Iris pigment epithelial cell (primary cell): ENCODE data around the gene HAP1.
A peak's percentile ranks its signal among the peaks of the same experiment; 100 is the strongest.
"Not testable (repeated sequence)": the region's sequence is repeated elsewhere in the genome, so short reads cannot be mapped to it uniquely, and the experiment has no call there.

Source experiments
- DNase-seq: peaks from one replicate; pipeline ENCODE4 v3.0.0-alpha.2; 2011; ENCODE audit warnings: low read depth

Gene HAP1

DNA sequence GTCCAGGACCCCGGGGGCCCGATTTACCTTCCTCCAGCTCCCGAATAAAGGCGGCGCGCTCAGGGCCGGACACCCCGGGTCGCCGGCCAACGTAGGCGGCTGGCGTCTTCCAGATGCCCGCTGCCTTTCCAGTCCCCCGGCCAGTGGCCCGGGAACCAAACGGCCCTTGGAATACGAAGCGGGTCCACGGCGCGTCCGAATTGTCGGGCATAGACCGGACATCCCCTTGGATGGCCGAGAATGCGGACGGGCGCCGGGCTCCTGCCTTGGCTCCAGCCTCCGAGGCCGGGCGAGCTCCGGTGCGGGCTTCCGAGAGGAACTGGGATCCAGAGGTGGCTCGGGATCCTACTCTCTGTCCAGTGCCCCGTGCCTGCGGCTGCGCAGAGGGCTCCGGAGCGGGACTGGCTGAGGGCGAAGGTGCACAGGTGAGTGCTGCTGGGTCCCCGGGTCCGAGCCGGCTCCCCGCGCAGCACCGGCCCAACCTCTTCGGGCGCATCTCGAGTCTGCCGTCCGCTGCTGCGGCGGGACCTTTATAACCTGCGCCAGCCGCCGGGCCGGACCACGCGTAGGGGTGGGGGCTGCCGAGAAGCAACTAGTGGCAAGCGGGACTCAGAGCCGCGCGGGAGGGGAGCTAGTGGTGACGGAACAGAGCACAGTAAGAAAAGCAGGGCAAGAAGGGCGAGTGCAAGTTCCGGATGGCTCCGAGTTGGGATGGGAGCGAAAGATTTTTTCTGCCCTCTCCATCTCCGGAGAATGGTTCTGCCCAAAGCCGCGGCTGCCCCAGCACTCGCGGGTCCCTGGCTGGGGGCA is at the start of gene HAP1:
HAP1 (minus strand) TSS at position 505 of the 810 bp plus-strand sequence; CDS start at position 496, 9 bp downstream.
- peak; percentile 23 for DNase-seq

DNA sequence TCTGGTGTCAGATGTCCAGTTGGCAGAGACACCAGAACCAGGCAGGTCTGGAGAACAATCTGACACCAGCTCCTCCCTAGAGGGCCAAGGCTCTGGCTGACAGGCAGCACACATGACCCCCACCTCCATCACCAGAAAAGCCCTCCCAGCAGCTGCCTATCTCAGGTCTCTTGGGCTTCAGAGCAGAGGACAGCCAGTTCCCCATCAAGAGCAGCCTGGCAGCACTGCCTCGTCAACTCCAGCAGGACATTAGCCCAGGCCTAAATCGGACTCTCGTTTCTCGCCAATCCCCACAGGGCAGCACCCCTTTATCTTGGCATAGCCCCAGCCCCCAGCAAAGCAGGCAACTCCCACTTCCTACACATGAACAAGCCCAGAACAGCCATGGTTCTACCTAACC is 47.7 kb upstream of the HAP1 start:
- no peak for DNase-seq

- peak; percentile 36 for DNase-seq
Observed at GRCh38 chr17:41781404-41782110, 47.1 kb upstream of the HAP1 start.

DNA sequence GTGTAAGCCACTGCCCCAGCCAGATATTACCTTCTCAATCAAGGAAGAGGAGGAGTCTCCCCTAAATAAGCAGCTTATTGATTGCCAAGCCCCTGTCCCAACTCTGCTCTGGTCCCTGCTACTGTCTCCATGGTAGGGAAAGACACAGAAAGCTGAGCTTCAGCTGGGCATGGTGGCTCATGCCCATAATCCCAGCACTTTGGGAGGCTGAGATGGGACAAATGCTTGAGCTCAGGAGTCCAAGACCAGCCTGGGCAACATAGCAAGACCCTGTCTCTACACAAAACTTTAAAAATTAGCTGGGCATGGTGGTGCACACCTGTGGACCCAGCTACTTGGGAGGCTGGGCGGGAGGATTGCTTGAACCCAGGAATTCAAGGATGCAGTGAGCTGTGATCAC is 45.5 kb upstream of the HAP1 start:
- no peak for DNase-seq

DNA sequence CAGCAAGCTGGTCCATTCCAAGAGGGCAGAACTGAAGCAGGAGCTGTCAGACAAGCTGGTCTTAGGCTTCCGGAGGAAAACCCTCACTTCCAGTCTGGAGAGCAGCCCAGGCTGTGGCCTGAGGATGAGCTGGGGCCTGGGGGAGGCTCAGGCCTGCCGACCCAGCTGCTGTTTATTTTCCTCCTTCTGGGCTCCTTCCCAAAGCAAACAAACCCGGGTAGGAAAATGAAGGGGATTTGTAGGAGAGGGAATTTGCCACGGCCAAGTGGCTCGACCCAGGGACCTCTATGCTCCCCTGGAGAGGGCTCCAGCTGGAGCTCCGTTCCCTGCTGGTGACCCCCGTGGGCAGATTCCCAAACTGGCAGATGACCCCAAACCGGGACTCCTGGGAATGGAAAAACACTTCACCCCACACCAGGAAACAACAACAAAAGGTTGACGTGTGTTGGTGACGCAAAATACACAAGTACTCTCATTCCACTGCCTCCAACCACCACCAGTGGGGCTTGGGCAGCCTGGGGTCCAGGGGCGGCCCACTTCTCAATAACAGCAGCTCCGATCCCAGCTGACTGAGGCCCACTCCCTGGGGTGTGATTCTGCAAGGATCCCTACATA is 43.2 kb upstream of the HAP1 start:
- DNase-seq = peak; percentile 94

DNA sequence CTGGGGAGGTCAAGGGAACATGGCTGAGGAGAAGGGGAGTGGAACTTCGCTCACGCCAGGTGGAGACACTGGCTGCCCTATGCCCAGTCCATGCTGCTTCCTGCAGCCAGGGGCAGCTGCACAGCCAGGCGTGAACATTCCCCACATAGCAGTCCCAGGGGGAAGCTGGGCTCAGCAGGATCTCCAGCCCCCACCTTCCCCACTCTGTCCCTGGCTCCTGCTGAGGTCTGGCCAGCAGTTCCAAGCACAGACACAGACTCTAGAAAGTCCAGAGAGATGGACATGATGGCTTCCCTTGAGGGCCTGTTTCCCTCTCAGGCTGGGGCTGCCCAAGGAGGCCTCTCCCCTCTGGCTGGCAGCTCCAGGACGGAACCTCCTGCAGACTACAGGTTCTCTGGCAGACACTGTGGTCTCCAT is 42.7 kb upstream of the HAP1 start:
- peak; percentile 41 for DNase-seq

- not testable (repeated sequence) for DNase-seq
Observed at GRCh38 chr17:41776262-41776900, 41.9 kb upstream of the HAP1 start.

DNA sequence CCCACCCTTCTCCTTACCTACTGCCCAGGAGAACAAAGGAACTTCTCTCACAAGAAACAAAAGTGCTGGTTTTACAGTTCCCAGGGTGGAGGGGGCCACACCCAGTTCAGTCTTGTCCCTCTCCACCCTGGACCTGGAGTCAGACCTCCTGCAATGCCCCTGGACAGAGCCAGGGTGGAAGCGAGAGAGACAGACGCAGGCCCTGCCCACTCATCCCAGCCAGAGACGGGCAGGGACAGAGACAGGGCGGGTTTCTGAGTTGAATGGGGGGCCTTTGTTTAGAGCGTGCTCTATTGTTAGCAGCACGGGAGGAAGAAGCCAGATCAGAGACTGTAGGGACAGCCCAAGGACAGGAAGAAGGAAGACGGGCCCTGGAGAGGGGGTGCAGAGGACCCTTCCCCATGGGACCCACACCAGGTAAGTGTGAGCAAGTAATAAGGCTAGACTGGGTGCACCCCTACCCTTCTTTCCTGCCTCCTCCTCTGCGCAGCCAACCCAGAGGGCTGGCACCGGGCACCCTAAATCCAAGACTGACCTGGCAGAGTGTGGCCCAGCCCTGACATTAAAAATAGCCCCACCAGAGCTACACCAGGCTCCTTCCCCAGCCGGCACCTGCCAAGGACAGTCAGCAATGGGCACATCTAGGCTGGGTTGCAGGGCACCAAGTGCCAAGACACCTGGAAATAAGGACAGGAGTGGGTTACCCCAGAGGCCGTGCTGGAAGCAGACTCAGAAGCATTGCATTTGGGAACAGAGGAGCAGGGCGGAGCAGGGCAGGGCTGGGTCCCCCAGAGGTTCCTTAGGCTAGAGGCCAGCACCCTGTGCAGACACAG is 41.2 kb upstream of the HAP1 start:
- DNase-seq = no peak

- no peak for DNase-seq
Observed at GRCh38 chr17:41773731-41774193, 39.3 kb upstream of the HAP1 start.

DNA sequence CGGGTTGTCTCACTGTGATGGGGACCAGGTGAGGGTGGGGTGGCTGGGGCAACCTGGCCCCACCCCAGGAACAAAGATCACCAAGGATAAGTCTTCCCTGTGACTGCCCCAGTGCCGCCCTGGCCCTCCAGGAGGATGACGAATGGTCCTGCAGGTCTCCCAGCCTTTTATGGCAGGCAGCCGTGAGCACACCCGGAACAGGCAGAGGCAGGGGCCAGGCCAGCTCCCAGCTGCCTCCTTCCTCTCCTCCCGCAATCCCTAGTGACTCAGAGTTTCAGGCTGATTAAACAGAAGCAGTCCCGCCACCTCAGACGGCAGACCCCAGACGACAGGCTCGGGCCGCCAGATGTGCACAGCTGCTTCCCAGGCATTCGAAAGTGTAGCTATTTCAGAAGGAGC is 38.7 kb upstream of the HAP1 start:
- DNase-seq = peak; percentile 88

DNA sequence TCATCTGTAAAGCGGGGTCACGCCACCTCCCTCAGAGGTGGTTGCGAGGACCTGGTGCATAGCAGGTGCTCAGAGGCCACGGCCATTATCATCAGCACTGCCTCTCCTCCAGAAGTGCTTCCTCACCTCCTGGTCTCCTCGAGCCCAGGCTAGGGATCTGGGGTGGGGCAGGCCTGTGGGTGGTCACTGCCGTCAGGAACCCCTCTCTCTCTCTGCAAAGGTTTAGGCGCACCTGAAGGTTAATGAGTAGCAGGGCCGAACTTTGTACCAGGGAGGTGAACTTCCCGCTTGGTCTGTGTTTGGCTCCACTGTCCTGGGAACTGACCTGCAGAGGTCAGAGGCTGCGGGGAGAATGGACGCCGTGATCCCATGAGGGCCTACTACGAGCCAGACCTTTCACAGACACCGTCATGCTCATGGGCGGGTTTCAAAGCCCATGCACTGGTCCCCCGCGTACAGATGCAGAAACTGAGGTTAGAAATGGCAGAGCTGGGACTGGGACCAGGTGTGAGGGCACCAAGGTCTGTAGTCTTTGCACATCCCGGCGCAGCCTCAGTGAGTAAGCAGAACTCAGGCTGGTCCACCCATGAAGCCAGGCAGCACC is 38.2 kb upstream of the HAP1 start:
- DNase-seq = no peak

GRCh38 chr17:41772218-41772585 is 37.8 kb upstream of the HAP1 start:
- DNase-seq = no peak

GRCh38 chr17:41771389-41772206 is 37.2 kb upstream of the HAP1 start:
- no peak for DNase-seq

GRCh38 chr17:41769985-41770384 is 35.5 kb upstream of the HAP1 start:
- no peak for DNase-seq

GRCh38 chr17:41769346-41769862 is 35.0 kb upstream of the HAP1 start:
- DNase-seq = no peak

DNA sequence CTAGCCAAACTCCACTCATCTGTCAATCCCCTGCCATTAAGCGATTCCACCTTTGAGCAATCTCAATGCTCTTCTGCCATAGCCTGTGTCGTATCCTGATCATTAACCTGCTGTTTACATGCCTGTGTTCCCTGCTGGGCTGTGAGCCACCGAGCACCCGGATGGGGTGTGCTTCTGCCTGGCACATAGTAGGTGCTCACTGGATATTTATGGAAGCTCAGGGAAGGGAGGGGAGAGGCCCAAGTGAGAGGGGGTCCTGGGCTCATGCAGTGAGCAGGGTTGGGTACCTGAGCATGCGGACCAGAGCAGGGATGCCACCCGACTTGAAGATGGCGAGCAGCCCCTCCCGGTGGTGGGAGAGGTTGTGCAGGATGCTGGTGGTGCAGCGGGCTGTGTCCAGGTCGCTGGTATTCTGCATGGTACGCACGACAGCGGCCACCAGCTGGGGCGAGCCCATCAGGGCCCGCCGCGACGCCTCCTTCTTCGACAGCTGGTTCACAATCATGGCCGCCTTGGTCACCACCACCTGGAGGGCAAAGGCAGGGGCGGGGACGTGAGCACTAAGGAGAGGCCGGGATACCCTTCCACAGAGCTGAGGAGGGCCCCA is 34.3 kb upstream of the HAP1 start:
- DNase-seq = no peak

DNA sequence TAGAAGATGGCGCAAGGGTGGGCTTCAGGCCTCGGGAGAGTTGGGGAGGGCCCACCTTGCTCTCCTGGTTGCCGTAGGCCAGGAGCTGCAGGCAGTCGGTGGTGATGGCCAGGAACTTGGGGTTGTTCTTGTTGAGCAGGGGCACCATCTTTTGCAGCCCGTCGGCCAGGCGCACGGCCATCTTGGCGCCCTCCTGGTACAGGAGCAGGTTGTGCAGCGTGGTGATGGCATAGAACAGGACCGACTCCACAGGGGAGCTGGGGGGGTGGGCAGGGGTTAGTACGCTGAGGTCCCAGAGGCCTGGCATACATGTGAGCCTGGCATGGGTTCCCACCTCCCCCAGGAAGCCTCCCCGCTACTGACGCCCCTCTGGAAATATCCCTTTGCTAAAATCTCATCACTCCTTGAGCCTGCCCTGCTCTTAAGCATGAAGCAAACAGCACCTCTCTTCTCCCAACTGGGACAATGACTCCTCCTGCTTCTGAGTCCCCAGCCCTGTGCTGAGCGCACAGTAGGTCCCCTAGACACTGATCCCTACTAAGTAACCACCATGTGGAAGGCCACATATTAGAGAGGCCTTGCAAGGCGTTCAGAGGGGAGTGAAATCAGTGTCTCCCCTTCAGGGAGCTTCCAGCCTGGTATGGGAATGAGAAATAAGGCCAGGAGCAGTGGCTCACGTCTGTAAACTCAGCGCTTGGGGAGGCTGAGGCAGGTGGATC is 33.0 kb upstream of the HAP1 start:
- DNase-seq = no peak

- DNase-seq = no peak
Observed at GRCh38 chr17:41766135-41766534, 31.7 kb upstream of the HAP1 start.

DNA sequence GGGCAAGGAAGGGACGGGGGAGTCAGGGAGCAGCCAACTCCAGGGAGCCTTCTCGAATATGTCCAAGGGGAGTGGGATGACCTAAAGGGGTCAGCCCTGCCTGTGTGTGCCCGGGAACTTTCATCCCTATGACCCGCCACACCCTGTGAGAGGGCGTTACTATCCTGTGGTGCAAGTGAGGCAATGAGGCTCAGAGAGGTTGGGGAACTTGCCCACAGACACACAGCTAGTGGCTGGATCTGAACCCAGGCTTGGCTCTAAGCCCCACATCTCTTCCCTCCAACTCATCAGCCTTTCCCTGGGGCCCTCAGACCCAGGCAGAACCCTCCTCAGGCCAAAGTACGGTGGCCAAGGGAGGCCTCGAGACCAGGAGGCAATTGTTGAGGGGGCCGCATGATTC is 28.9 kb upstream of the HAP1 start:
- no peak for DNase-seq
